Measurements from ENCODE around the gene RPS23.

- TF ChIP-seq CTCF (IDR thresholded peaks at IDR 0.05) (no peak), POLR2AphosphoS5 (IDR thresholded peaks at IDR 0.05) (no peak), EP300 (IDR thresholded peaks at IDR 0.05) (no peak)
Measured at GRCh38 chr5:82313016-82313415, 34.9 kb upstream of the RPS23 start.
